GM21723 (cell line): ENCODE data around the gene SEL1L.
A peak's percentile ranks its signal among the peaks of the same experiment; 100 is the strongest.
"Not testable (repeated sequence)": the region's sequence is repeated elsewhere in the genome, so short reads cannot be mapped to it uniquely, and the experiment has no call there.

ENCODE experiments used
- ATAC-seq: cut with Tn5 transposase; IDR thresholded peaks from one replicate; pipeline ENCODE4 v1.9.1; 2021; ENCODE audit warnings: mild to moderate bottlenecking, moderate library complexity; ENCODE audit not compliant: unreplicated experiment

Gene SEL1L

DNA sequence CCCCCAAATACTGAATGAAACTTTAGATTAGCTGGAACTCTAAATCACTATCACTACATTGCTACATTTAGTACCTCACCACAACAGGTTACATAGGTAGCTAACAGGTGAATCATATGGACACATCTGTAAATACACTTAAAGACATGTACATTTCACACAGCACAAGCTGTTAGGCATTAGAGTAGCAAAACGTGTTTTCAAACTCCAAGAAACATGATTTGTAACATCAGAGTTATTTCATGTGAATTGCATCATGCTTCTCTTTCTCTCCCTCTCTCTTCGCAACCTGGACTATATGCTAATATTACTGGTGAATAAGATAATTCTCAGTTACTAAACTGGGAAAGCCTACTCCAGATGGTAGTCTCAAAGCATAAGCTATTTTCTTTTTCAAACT, 4.3 kb downstream of the SEL1L start:
- no peak for ATAC-seq

- no peak for ATAC-seq
Observed at GRCh38 chr14:81525129-81525528, 8.5 kb downstream of the SEL1L start.

DNA sequence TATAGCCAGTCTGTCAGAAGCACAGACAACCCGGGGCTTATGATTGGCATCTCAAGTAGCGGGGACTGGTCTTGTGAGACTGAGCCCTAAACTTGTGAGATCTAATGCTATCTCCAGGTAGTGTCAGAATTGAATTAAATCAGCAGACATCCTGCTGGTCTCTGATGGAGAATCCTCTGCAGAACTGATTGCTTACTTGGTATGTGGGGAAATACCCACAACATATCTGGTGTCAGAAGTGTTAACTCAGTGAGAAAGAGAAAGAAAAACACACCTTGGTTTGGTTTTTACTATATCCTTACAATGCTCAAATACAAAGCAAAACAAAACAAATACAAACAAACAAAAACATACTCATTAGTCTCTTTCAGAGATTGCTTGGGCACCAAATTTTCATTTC, 10.0 kb downstream of the SEL1L start:
- peak; percentile 83 for ATAC-seq

DNA sequence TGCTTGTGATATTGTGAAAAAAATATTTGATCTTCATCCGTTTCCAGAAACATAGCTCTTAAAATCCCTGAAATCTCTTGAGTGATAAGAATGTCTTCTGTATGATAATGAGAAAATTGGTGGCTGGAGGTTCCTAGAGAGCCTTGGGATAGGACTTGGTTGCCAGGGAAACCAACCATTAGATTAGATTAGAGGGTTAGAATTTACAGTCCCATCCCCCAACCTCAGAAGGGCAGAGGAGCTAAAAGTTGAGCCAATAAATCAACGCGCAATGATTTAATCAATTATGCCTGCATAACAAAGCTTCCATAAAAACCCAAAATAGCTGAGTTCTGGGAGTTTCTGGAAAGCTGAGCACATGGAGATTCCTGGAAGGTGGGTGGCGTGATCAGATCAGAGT, 10.6 kb downstream of the SEL1L start:
- ATAC-seq: no peak

DNA sequence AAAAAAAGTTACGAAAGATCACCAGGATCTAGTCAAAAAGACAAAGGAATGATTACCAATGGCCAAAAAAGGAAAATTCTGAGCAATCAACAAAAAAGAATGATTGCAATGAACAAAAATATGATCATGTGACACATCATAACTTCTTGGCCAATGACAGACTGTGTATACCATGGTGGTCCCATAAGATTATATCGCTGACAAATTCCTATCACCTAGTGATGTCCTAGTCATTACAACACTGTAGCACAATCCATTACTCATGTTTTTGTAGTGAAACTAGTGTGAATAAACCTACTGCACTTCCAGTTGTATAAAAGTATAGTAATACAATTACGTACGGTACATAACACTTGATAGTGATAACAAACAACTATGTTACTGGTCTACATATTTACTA, 12.3 kb downstream of the SEL1L start:
- ATAC-seq: no peak

- ATAC-seq: peak; percentile 58
Observed at GRCh38 chr14:81519200-81520011, 14.2 kb downstream of the SEL1L start.

DNA sequence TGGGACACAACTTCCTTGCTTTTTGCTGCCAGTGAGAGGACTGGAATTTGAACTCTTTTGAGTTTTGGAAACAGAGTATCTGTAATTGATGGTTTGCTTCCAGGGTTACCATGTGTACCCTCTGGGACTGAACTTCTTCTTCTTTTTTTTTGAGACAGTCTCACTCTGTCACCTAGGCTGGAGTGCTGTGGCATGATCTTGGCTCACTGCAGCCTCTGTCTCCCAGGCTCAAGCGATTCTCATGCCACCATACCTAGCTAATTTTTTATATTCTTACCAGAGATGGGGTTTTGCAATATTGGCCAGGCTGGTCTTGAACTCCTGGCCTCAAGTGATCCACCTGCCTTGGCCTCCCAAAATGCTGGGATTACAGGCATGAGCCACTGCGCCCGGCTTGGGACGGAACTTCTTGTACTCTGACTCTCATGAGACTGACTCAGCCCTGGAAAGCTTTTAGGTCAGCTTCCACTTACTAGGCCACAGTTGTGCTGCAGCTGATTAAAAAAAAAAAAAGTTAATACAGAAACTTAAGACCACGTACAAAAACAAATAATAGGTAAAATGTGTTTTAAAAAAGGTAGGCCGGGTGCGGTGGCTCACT, 15.8 kb downstream of the SEL1L start:
- no peak for ATAC-seq

GRCh38 chr14:81516986-81517797, 16.5 kb downstream of the SEL1L start:
- no peak for ATAC-seq

DNA sequence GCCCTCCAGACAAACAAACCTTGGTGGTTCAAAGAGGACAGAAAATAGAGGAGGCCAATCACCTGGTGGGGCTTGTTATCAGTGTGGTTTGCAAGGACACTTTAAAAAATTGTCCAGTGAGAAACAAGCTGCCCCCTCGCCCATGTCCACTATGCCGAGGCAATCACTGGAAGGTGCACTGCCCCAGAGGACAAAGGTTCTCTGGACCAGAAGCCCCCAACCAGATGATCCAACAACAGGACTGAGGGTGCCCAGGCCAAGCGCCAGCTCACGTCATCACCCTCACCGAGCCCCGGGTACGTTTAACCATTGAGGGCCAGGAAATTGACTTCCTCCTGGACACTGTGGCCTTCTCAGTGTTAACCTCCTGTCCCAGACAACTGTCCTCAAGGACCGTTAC, 17.7 kb downstream of the SEL1L start:
- ATAC-seq: not testable (repeated sequence)

DNA sequence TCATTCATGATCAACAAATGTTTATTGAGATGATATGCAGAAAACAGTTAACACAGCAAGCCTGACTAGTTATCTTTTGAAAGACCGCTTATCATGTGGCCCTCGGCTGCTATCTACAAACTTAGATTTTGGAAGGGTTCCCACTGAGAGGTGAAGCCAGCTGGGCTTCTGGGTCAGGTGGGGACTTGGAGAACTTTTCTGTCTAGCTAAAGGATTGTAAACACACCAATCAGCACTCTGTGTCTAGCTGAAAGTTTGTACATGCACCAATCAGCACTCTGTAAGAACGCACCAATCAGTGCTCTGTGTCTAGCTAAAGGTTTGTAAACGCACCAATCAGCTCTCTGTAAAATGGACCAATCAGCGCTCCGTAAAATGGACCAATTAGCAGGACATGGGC, 20.8 kb downstream of the SEL1L start:
- not testable (repeated sequence) for ATAC-seq

DNA sequence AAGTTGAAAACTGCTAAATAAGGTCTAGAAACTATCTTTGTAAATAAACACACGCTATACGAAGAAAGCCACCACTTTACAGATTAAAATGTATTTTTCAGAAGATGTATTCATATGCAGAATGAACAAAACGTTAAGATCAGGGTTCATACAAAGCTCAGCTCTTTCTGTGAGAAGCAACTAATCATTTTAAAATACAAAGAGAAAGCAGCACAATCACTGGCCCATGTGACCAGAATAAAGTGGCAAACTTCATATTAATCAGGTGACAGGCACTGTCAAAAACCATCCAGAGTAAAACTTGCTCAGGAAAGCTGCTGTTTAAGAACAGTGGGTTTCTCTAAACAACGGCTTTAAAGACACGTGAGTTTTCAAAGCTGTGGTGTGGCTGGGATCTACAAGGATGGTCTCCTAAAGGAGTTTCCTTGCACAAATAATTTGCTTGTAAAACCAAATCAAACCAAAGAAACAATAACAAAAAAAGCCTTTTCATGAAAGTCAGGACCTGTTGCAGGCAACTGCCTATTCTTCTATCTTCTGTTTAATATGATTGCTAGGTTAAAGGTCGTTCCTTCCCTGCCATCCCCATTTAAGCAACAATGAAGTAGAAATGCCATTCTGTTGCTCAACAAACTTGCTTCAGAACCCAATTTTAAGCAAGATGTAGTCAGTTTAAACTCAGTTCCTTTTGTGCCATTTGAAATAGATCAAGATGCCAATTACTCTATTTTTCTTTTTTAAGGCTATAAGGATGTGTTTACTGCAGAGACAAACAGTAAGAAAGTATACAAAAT, 22.3 kb downstream of the SEL1L start:
- no peak for ATAC-seq

DNA sequence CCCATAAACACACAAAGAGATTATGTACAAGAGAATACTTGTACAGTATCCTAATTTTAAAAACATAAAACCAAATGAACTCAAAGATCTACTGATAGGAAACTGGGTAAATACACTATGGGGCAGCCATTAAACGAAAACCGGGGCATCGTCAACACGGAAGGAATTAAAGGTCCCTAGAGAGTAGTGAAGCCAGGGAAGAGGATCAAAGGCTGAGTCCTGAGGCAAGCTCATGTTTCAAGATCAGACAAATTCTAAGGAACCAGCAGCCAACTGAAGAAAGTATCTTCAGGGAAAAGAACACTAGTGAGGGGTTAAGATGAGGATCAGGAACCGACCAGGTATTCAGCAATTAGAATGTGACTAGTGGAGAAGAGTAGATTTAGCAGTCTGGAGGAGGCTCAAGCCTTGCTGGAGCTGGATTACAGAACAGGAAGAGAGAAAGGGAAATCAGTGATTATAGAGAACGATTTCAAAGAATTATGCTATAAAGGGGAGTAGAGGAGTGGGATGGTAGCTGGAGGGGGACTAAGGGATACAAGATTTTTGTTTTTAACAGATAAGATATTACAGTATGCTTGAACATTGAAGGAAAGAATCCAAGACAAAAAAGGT, 23.7 kb downstream of the SEL1L start:
- ATAC-seq: no peak

DNA sequence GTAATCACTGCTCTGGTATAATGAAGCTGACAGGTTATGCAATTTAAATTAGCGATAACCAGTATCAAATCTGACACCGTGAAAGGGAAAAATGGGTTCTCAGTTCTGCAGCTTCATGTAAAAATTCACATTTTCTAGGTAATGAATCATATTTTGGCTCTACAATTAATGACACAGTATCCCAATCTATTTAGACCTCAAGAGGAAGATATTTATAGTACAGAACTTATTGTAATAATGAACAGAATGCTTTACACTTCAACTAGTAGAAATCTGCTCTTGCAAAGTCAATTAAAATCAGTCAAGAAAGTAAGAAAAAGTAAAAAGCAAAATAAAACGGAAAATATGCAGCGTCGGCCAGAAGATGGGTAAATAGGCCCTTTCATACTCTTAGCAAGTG, 24.3 kb downstream of the SEL1L start:
- no peak for ATAC-seq

- no peak for ATAC-seq
Observed at GRCh38 chr14:81506487-81506886, 27.2 kb downstream of the SEL1L start.

DNA sequence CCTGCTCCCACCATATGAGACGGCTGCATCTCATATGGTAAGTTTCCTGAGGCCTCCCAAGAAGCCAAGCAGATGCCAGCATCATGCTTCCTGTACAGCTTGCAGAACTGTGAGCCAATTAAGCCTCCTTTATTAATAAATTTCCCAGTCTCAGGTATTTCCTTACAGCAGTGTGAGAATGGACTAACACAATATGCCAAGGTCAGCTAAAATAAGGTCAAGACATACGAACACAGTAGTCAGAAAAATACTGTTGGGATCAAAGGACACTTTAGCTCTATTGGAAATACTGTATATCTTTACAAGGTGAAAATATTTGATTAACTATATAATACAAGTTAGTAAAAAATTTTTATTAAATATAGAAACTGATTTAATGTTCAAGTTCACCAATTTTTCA, 28.8 kb downstream of the SEL1L start:
- ATAC-seq: no peak

DNA sequence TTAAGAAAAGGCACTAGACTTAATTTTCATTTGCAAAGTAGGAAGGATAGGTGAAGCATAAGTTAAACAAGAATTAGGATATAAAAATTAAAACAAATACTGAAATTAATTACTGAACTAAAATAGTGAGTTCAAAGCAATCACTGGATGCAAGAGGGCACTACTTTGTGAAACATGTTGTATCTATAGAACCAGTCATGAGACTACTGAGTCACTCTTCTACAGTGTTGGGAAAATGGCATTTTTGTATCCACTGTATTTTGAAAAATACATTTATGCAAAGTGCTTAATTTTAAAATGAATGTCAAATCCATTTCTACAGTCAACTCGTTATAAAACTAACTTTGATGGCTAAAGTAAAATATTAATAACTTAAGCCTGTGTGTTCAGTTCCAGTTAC, 47.9 kb downstream of the SEL1L start:
- ATAC-seq: no peak

DNA sequence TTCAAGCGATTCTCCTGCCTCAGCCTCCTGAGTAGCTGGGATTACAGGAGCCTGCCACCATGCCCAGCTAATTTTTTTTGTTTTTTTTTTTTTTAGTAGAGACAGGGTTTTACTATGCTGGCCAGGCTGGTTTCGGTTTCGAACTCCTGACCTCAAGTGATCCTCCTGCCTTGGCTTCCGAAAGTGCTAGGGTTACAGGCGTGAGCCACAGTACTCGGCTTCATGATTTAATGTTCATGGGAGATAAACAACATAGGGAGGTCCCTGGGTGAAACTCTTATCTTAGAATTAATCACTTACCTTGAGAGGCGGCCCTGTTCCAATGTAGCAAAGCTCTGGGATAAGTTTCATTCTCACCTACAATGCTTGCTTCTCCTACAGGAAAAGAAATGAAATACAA, 48.3 kb downstream of the SEL1L start:
- peak; percentile 92 for ATAC-seq

- no peak for ATAC-seq
Observed at GRCh38 chr14:81484120-81484519, 49.5 kb downstream of the SEL1L start.

DNA sequence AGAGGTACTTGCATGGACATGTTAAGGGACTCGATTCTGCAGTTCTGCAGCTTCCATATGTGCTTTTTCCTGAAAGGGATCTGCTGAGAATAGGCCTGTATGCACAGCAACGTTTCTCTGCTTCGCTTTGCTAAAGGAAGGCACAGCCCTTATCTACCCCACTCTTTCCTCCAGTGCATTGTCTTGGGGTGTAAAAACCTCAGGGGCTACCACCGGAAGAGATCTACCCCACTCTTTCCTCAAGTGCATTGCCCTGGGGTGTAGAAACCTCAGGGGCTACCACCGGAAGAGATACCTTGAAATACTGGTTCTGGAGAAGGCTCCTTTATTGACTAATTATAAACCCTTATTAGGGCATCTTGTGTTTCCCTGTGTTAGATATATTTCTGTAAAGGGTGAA, 52.9 kb downstream of the SEL1L start:
- ATAC-seq: no peak

DNA sequence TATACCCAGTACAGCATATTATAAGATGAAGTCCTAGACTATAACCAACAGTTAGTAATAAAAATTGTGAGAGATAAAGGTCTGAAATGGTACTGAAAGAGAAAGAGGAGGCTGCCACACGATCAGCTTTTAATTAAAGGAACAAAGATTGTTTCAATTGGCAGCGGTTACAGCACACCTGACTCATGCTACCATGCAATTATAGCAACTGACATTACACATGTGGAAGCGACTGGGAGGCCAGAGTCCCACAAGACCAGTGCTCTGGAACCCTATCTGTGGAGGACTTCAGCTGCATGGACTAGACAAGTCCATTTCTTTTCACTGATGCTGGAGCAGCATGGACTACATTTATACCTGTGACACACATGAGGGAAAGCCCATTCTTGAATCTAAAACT, 55.2 kb downstream of the SEL1L start:
- no peak for ATAC-seq

DNA sequence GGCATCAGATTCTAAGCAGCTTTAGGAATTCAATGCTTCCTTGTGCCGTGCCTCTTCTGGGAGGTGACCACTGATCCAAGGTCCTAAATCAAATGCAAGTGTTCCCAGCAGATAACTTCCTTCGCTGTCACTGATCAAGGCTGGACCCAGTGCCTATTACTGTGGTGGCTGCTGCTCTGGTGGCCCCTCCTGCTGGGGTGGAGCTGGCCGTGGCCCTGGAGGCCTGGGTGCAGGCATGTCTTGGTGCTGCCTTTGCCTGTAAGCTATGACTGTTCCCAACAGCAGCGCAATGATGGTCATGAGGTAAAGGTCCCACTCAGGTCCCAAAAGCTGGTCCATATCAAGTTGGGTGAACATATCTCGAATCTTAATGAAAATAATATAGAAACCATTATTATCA, 56.8 kb downstream of the SEL1L start:
- ATAC-seq: no peak
